Adrenal gland (tissue), 12 donors: ENCODE results near the gene EDAR. TPM values are rescaled to one million over a fixed set of nuclear protein-coding genes. Genes with fewer than 3 reads are reported as not detected.

Source experiments
- DNase-seq, 7 donors: peaks; one replicate each; pipeline ENCODE4 v3.0.0-alpha.2; 2019 to 2020
- H3K27ac ChIP-seq, 5 donors: fragments of 200-600 bp; sonication (generic) in 4 of 5; 1 replicate in 3 of 5; 2 replicates in 2 of 5; pipeline versions ENCODE4 v1.5.1 to v1.8.0; 2016 to 2020; ENCODE audit warnings: mild to moderate bottlenecking in 1 of 5
- H3K27me3 ChIP-seq: fragments of 200-600 bp; 2 replicates; pipeline ENCODE4 v1.8.0; 2021
- H3K36me3 ChIP-seq, 2 donors: fragments of 200-600 bp; replicated peaks in 1 of 2; 1 replicate in 1 of 2; 2 replicates in 1 of 2; pipeline versions ENCODE4 v1.5.1 to v1.8.0; 2018 to 2022
- H3K4me1 ChIP-seq, 2 donors: fragments of 200-600 bp; replicated peaks in 1 of 2; 1 replicate in 1 of 2; 2 replicates in 1 of 2; pipeline versions ENCODE4 v1.5.1 to v1.8.0; 2018 to 2021
- H3K4me3 ChIP-seq, 4 donors: fragments of 200-600 bp; sonication (generic) in 3 of 4; one replicate each; pipeline ENCODE4 v1.5.1; 2016 to 2018
- H3K9me3 ChIP-seq, 3 donors: fragments of 200-600 bp; sonication (generic) in 1 of 3; replicated peaks in 1 of 3; 1 replicate in 2 of 3; 2 replicates in 1 of 3; pipeline versions ENCODE4 v1.5.1 to v1.8.0; 2016 to 2021
- CTCF ChIP-seq, 6 experiments: fragments of 450-650 bp in 4 of 6; fragments of 200-600 bp in 2 of 6; sonication (generic) in 1 of 6; IDR thresholded peaks; 1 replicate in 5 of 6; 2 replicates in 1 of 6; pipeline versions ENCODE4 v1.5.1 to v1.8.0; 2016 to 2021; ENCODE audit warnings: antibody characterized with exemption in 6 of 6, mild to moderate bottlenecking in 2 of 6, moderate library complexity in 1 of 6
- POLR2A ChIP-seq, 2 donors: fragments of 450-650 bp; IDR thresholded peaks; one replicate each; pipeline ENCODE4 v1.6.1; 2017; ENCODE audit warnings: antibody characterized with exemption in 2 of 2, mild to moderate bottlenecking in 2 of 2, moderate library complexity in 1 of 2
- WGBS, 4 donors: extraction: QIAGEN DNeasy Blood & Tissue Kit in 2 of 4; methylation state at CpG; one replicate each; pipeline versions ENCODE4 v1.1.5 to v1.1.7; 2013 to 2017; 5-methylcytosine and 5-hydroxymethylcytosine counted together
- intact Hi-C, 2 donors: fragments of 100-400 bp; cut with DNase I; formaldehyde crosslinking; loops; one replicate each; pipeline versions ENCODE4 v1.14.1 to v1.15.0; 2022 to 2023
- polyA plus RNA-seq, 3 donors: library from polyadenylated mRNA; stranded (reverse); fragments of 200-250 nt in 2 of 3; fragments of 350-450 nt in 1 of 3; fragmentation: Illumina TruSeq in 1 of 3; extraction: RNeasy Lipid Tissue Mini Kit (QIAGEN cat#74804) in 1 of 3; gene quantifications; one replicate each; pipeline ENCODE4 v1.2.3, GENCODE V29; 2013 to 2014
- total RNA-seq, 9 donors: library from RNA; depleted of rRNA in 4 of 9; stranded (reverse); fragments of >200 nt in 4 of 9; fragments of 120-200 nt in 1 of 9; fragmentation: NEBNext Ultra II Directional in 1 of 9; extraction: Animal tissue kit (Norgen Biotek cat#: 25700) in 1 of 9; gene quantifications; one replicate each; pipeline versions ENCODE4 v1.1.0 to v1.2.4, GENCODE V29; 2013 to 2023
- donor health status: healthy with polysubstance abuse.
- donor health status: Bipolar disorder and iron deficiency.
- donor health status: DM: yes; HTN: yes; CAD: no.
- donor health status: DM: no; HTN: no; CAD: no.
- donor health status: DM: no; HTN: no; CAD: no.
- donor health status: DM: yes; HTN: yes; CAD: no.

EDAR gene
- total and polyA plus RNA-seq, 12 donors: not detected

GRCh38 chr2:108924580-108925251 lies 64.3 kb downstream of the EDAR start:
- 81 to 91% (median 88%) methylated on average over 14 of the region's 14 CpGs for WGBS, 4 donors
- Histone ChIP-seq H3K27me3 (no peaks in the 10 kb centered on the region), H3K9me3 (no peaks in the 10 kb centered on the region), H3K4me1 (no peaks in the 10 kb centered on the region), H3K4me3 (no peak overlapping the region), H3K27ac (no peak overlapping the region), H3K36me3 (no peaks in the 10 kb centered on the region)
- DNase-seq: no peak
- TF ChIP-seq POLR2A (IDR thresholded peaks at IDR 0.05) (no peak), CTCF (IDR thresholded peaks at IDR 0.05) (no peak)
- intact Hi-C loops: loop anchor here in 1 of 2 donors (5.0 to 10.0 kb wide), 3 partner anchors 70 to 588 kb away; partner anchors contain the start of gene SH3RF3

- no peaks in the 10 kb centered on the region for H3K27me3 ChIP-seq
- H3K9me3 ChIP-seq: no peaks in the 10 kb centered on the region
- no peaks in the 10 kb centered on the region for H3K4me1 ChIP-seq
- DNase-seq: no peak
- no peaks in the 10 kb centered on the region for H3K36me3 ChIP-seq
- WGBS, 4 donors: 78 to 87% (median 84%) methylated on average over 12 to 13 of the region's 13 CpGs
- H3K27ac ChIP-seq: no peak overlapping the region
- TF ChIP-seq POLR2A (IDR thresholded peaks at IDR 0.05) (no peak), CTCF (IDR thresholded peaks at IDR 0.05) (no peak)
- H3K4me3 ChIP-seq: no peak overlapping the region
- intact Hi-C loops: loop anchor here in 1 of 2 donors (10.0 kb wide), 2 partner anchors 71 to 201 kb away; partner anchors contain the start of gene SH3RF3
Measured at GRCh38 chr2:108923736-108924579, 65.1 kb downstream of the EDAR start.

- TF ChIP-seq CTCF (IDR thresholded peaks at IDR 0.05) (no peak), POLR2A (IDR thresholded peaks at IDR 0.05) (no peak)
- intact Hi-C loops: loop anchor here in 1 of 2 donors (10.0 kb wide), 2 partner anchors 72 to 202 kb away; partner anchors contain the start of gene SH3RF3
- H3K27ac ChIP-seq: no peak overlapping the region
- no peak for DNase-seq
- H3K36me3 ChIP-seq: no peaks in the 10 kb centered on the region
- no peak overlapping the region for H3K4me3 ChIP-seq
- H3K9me3 ChIP-seq: no peaks in the 10 kb centered on the region
- H3K4me1 ChIP-seq: no peaks in the 10 kb centered on the region
- no peaks in the 10 kb centered on the region for H3K27me3 ChIP-seq
- 78 to 88% (median 83%) methylated on average over 9 to 12 of the region's 12 CpGs for WGBS, 4 donors
Measured at GRCh38 chr2:108923019-108923700, 65.9 kb downstream of the EDAR start.
